ENCODE data around the gene RBM20.

RBM20 gene

GRCh38 chr10:110730345-110731050 lies 86.4 kb downstream of the RBM20 start:
- DNase-seq (ENCODE audit: low spot score), result peak; percentile 69
- TF ChIP-seq, protein P1, sequence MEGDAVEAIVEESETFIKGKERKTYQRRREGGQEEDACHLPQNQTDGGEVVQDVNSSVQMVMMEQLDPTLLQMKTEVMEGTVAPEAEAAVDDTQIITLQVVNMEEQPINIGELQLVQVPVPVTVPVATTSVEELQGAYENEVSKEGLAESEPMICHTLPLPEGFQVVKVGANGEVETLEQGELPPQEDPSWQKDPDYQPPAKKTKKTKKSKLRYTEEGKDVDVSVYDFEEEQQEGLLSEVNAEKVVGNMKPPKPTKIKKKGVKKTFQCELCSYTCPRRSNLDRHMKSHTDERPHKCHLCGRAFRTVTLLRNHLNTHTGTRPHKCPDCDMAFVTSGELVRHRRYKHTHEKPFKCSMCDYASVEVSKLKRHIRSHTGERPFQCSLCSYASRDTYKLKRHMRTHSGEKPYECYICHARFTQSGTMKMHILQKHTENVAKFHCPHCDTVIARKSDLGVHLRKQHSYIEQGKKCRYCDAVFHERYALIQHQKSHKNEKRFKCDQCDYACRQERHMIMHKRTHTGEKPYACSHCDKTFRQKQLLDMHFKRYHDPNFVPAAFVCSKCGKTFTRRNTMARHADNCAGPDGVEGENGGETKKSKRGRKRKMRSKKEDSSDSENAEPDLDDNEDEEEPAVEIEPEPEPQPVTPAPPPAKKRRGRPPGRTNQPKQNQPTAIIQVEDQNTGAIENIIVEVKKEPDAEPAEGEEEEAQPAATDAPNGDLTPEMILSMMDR (IDR thresholded peaks at IDR 0.05), result no peak
- Histone ChIP-seq H3K27ac (no peak overlapping the region), H3K4me3 (no peak overlapping the region)

DNA sequence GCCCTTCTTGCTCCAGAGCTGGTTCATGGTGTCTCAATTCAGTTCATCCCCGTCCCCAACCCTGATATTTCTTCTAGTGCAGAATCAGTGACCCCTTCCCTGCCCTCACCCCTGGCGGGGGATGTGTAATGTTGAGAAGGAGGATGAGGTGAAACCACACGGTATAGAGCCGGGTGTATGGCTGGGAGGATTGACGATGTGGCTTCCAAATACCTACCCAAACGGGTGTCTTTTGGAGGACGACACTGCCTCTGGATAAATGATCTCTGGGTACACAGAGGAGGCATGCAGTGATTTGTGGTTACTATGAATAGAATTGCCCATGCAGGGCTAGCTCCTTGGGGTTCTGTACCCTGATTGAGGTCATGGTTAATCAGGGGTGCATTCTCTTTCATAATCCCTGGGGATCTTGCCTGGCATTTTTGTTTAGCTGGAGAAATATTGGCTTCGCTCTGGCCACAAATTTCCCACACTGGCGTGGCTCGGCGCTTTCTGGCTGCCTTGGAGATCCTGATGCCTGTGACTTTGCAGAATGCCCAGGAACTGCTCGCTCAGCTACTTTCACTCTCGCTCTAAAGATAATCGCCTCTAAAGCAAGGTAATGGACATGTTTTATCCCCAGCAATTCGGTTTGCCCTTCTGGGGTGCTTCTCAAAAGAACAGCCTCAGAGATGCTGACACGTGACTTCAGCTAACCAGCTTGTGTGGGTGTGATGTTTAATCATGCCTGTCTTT lies 89.2 kb downstream of the RBM20 start:
- Histone ChIP-seq H3K4me3 (peak overlapping the region; percentile 61), H3K27ac (peak overlapping the region; percentile 41 to 71)
- DNase-seq (ENCODE audit: low spot score), result no peak
- TF ChIP-seq, protein P1 (IDR thresholded peaks at IDR 0.05), result no peak

- DNase-seq (ENCODE audit: low spot score), result no peak
- TF ChIP-seq, protein P1 (IDR thresholded peaks at IDR 0.05), result no peak
- H3K27ac ChIP-seq, result peak overlapping the region in 1 of 2 donors; percentile 11
- no peak overlapping the region for H3K4me3 ChIP-seq
Observed at GRCh38 chr10:110735620-110736027, 91.5 kb downstream of the RBM20 start.

GRCh38 chr10:110737886-110738634 lies 93.9 kb downstream of the RBM20 start:
- Histone ChIP-seq H3K4me3 (peak overlapping the region; percentile 50), H3K27ac (peak overlapping the region; percentile 49 to 84)
- TF ChIP-seq, protein P1 (IDR thresholded peaks at IDR 0.05), result no peak
- peak; percentile 84 for DNase-seq (ENCODE audit: low spot score)

GRCh38 chr10:110739811-110740271 lies 95.7 kb downstream of the RBM20 start:
- DNase-seq (ENCODE audit: low spot score), result no peak
- Histone ChIP-seq H3K27ac (peak overlapping the region in 1 of 2 donors; percentile 51), H3K4me3 (no peak overlapping the region)
- TF ChIP-seq, protein P1 (IDR thresholded peaks at IDR 0.05), result no peak

GRCh38 chr10:110742801-110743200 lies 98.7 kb downstream of the RBM20 start:
- no peak overlapping the region for H3K4me3 ChIP-seq
- no peak for DNase-seq (ENCODE audit: low spot score)
- H3K27ac ChIP-seq, result no peak overlapping the region
- TF ChIP-seq, protein P1 (IDR thresholded peaks at IDR 0.05), result no peak
